Measurements from ENCODE around the gene CIDEB. TPM values are rescaled to one million over a fixed set of nuclear protein-coding genes. Genes with fewer than 3 reads are reported as not detected.

Gene CIDEB
- total RNA-seq, 1 donor from 2014 or later = 4.9 TPM

DNA sequence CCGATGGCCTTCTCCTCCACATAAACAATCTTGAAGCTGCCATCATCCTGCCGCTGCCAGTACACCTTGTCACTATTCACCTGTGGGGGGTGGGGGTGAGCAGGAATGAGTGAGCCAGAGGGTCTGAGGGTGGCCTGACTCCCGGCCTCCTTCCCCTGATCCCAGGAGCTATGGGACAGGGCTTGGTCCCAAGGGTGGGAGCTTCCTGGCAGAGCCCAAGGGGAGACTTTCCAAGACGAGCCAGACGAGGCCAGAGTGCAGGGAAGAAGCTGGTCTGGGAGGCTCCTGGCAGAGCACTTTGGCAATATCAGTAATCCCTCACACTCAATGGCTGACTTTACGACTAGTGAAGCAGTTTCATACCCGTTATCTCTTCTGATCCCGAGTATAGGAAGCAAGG, 52.3 kb downstream of the CIDEB start:
- Mint-ChIP-seq H3K27me3 (no peaks in the 10 kb centered on the region), H3K27ac (no peak overlapping the region), H3K4me1 (ENCODE audit: unreplicated experiment) (no peaks in the 10 kb centered on the region), H3K9me3 (no peaks in the 10 kb centered on the region), H3K4me3 (no peak overlapping the region), H3K36me3 (no peaks in the 10 kb centered on the region)
- TF ChIP-seq, protein P1, sequence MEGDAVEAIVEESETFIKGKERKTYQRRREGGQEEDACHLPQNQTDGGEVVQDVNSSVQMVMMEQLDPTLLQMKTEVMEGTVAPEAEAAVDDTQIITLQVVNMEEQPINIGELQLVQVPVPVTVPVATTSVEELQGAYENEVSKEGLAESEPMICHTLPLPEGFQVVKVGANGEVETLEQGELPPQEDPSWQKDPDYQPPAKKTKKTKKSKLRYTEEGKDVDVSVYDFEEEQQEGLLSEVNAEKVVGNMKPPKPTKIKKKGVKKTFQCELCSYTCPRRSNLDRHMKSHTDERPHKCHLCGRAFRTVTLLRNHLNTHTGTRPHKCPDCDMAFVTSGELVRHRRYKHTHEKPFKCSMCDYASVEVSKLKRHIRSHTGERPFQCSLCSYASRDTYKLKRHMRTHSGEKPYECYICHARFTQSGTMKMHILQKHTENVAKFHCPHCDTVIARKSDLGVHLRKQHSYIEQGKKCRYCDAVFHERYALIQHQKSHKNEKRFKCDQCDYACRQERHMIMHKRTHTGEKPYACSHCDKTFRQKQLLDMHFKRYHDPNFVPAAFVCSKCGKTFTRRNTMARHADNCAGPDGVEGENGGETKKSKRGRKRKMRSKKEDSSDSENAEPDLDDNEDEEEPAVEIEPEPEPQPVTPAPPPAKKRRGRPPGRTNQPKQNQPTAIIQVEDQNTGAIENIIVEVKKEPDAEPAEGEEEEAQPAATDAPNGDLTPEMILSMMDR (conservative IDR thresholded peaks at IDR 0.05) = no peak
- DNase-seq (ENCODE audit: extremely low spot score, unreplicated experiment) = no peak

Other genes with a start within 250 kb of the CIDEB start
- gene CPNE6, start 236.4 kb downstream of the CIDEB start, total RNA-seq (ENCODE audit: low replicate concordance) = not detected in 2 replicates
- gene PCK2, start 213.7 kb downstream of the CIDEB start, total RNA-seq (ENCODE audit: low replicate concordance) = 35.0 and 40.9 TPM in 2 replicates
- 65.0 and 78.3 TPM in 2 replicates for gene DCAF11, start 193.2 kb downstream of the CIDEB start, total RNA-seq (ENCODE audit: low replicate concordance)
- 1.3 and 1.8 TPM in 2 replicates for gene NRL, start 193.0 kb downstream of the CIDEB start, total RNA-seq (ENCODE audit: low replicate concordance)
- gene FITM1, start 177.3 kb downstream of the CIDEB start, total RNA-seq (ENCODE audit: low replicate concordance) = 0.26 and 0.53 TPM in 2 replicates
- gene PSME1, start 171.8 kb downstream of the CIDEB start, total RNA-seq (ENCODE audit: low replicate concordance) = 142 and 177 TPM in 2 replicates
- 16.2 and 25.9 TPM in 2 replicates for gene EMC9, start 166.4 kb downstream of the CIDEB start, total RNA-seq (ENCODE audit: low replicate concordance)
- gene PSME2, start 161.4 kb downstream of the CIDEB start, total RNA-seq (ENCODE audit: low replicate concordance) = 134 and 155 TPM in 2 replicates
- 68.6 and 78.4 TPM in 2 replicates for gene RNF31, start 160.5 kb downstream of the CIDEB start, total RNA-seq (ENCODE audit: low replicate concordance)
- gene IRF9, start 146.7 kb downstream of the CIDEB start, total RNA-seq (ENCODE audit: low replicate concordance) = 60.0 and 63.4 TPM in 2 replicates
- gene REC8, start 135.9 kb downstream of the CIDEB start, total RNA-seq (ENCODE audit: low replicate concordance) = 84.2 and 221 TPM in 2 replicates
- 49.0 and 67.1 TPM in 2 replicates for gene IPO4, start 119.2 kb downstream of the CIDEB start, total RNA-seq (ENCODE audit: low replicate concordance)
- gene TM9SF1, start 112.5 kb downstream of the CIDEB start, total RNA-seq (ENCODE audit: low replicate concordance) = 50.5 and 60.7 TPM in 2 replicates
- 0.48 and 0.53 TPM in 2 replicates for gene TSSK4, start 102.3 kb downstream of the CIDEB start, total RNA-seq (ENCODE audit: low replicate concordance)
- gene CHMP4A, start 94.5 kb downstream of the CIDEB start, total RNA-seq (ENCODE audit: low replicate concordance) = 44.3 and 47.3 TPM in 2 replicates
- 16.9 and 22.6 TPM in 2 replicates for gene MDP1, start 91.9 kb downstream of the CIDEB start, total RNA-seq (ENCODE audit: low replicate concordance)
- 158 and 161 TPM in 2 replicates for gene NEDD8, start 75.6 kb downstream of the CIDEB start, total RNA-seq (ENCODE audit: low replicate concordance)
- 53.6 and 66.6 TPM in 2 replicates for gene GMPR2, start 75.0 kb downstream of the CIDEB start, total RNA-seq (ENCODE audit: low replicate concordance)
- 41.0 and 58.6 TPM in 2 replicates for gene TINF2, start 65.4 kb downstream of the CIDEB start, total RNA-seq (ENCODE audit: low replicate concordance)
- 10.1 and 16.6 TPM in 2 replicates for gene TGM1, start 44.8 kb downstream of the CIDEB start, total RNA-seq (ENCODE audit: low replicate concordance)
- gene RABGGTA, start 36.4 kb downstream of the CIDEB start, total RNA-seq (ENCODE audit: low replicate concordance) = 31.1 and 39.2 TPM in 2 replicates
- gene DHRS1, start 8.2 kb downstream of the CIDEB start, total RNA-seq (ENCODE audit: low replicate concordance) = 31.4 and 32.9 TPM in 2 replicates
- gene NOP9, start 8.1 kb downstream of the CIDEB start, total RNA-seq (ENCODE audit: low replicate concordance) = 26.2 and 33.9 TPM in 2 replicates
- gene LTB4R2, start 2.2 kb upstream of the CIDEB start, total RNA-seq (ENCODE audit: low replicate concordance) = 6.5 and 9.4 TPM in 2 replicates
- gene LTB4R, start 3.5 kb upstream of the CIDEB start, total RNA-seq (ENCODE audit: low replicate concordance) = 5.1 and 8.8 TPM in 2 replicates
- gene ADCY4, start 27.1 kb upstream of the CIDEB start, total RNA-seq (ENCODE audit: low replicate concordance) = 2.2 and 2.5 TPM in 2 replicates
- 5.6 and 7.5 TPM in 2 replicates for gene RIPK3, start 32.0 kb upstream of the CIDEB start, total RNA-seq (ENCODE audit: low replicate concordance)
- gene NFATC4, start 60.2 kb upstream of the CIDEB start, total RNA-seq (ENCODE audit: low replicate concordance) = 33.8 and 130 TPM in 2 replicates
- 79.2 and 129 TPM in 2 replicates for gene NYNRIN, start 91.0 kb upstream of the CIDEB start, total RNA-seq (ENCODE audit: low replicate concordance)
- gene CBLN3, start 121.7 kb upstream of the CIDEB start, total RNA-seq (ENCODE audit: low replicate concordance) = 1.4 and 2.4 TPM in 2 replicates
- gene KHNYN, start 122.0 kb upstream of the CIDEB start, total RNA-seq (ENCODE audit: low replicate concordance) = 81.3 and 113 TPM in 2 replicates
- gene SDR39U1, start 134.8 kb upstream of the CIDEB start, total RNA-seq (ENCODE audit: low replicate concordance) = 54.1 and 62.1 TPM in 2 replicates
- gene CMA1, start 200.3 kb upstream of the CIDEB start, total RNA-seq (ENCODE audit: low replicate concordance) = not detected in 2 replicates